IMR-90 (cell line): ENCODE results near the gene CELA2B. TPM values are rescaled to one million over a fixed set of nuclear protein-coding genes. Genes with fewer than 3 reads are reported as not detected.

Source experiments
- ATAC-seq: fragments of 200-7000 bp; cut with Tn5 transposase; 2 replicates; pipeline ENCODE4 v1.9.1; 2020; ENCODE audit warnings: low read depth, mild to moderate bottlenecking, moderate library complexity
- BruUV-seq: library from RNA; stranded (reverse); fragments of 400-500 nt; replicated peaks from 2 replicates; lab custom pipeline; 2021; lab: Mats Ljungman, UMichigan
- CTCF ChIA-PET: fragments of 300-600 bp; formaldehyde crosslinking; extraction: SDS; loops from one replicate; lab custom pipeline; 2021; ENCODE audit warnings: antibody characterized with exemption; lab: Yijun Ruan, JAX
- POLR2A ChIA-PET: fragments of 300-600 bp; sonication (Branson Sonifier 250); formaldehyde crosslinking; loops from one replicate; lab custom pipeline; 2022; ENCODE audit warnings: antibody characterized with exemption; ENCODE audit not compliant: unreplicated experiment; lab: Charles Lee
- DNase-seq: peaks from one replicate; pipeline ENCODE4 v3.0.0; 2013
- H2AFZ ChIP-seq: replicated peaks from 2 replicates; pipeline ENCODE3; 2013; ENCODE audit warnings: low read length, mild to moderate bottlenecking; ENCODE audit not compliant: poor library complexity
- H2AK5ac ChIP-seq: 2 replicates; pipeline ENCODE4 v1.6.1; 2013; ENCODE audit warnings: low read depth, low read length, inconsistent platforms
- H2AK9ac ChIP-seq: replicated peaks from 2 replicates; pipeline ENCODE3; 2013; ENCODE audit warnings: mild to moderate bottlenecking, low read depth, low read length, moderate library complexity; ENCODE audit not compliant: poor library complexity
- H2BK120ac ChIP-seq: 2 replicates; pipeline ENCODE4 v1.6.1; 2013; ENCODE audit warnings: low read depth, low read length, inconsistent platforms
- H2BK15ac ChIP-seq: 3 replicates; pipeline ENCODE4 v1.6.1; 2013; ENCODE audit warnings: low read depth, low read length, inconsistent platforms
- H2BK20ac ChIP-seq: 2 replicates; pipeline ENCODE4 v1.6.1; 2013; ENCODE audit warnings: low read depth, mild to moderate bottlenecking, inconsistent platforms, low read length, moderate library complexity
- H2BK5ac ChIP-seq: 2 replicates; pipeline ENCODE4 v1.6.1; 2013; ENCODE audit warnings: mild to moderate bottlenecking, low read depth, low read length, inconsistent platforms; ENCODE audit not compliant: poor library complexity, severe bottlenecking
- H3K14ac ChIP-seq: replicated peaks from 2 replicates; pipeline ENCODE4 v1.6.1; 2013; ENCODE audit warnings: low read depth, low read length, inconsistent platforms
- H3K18ac ChIP-seq: 2 replicates; pipeline ENCODE4 v1.6.1; 2013; ENCODE audit warnings: low read depth, low read length, control low read depth
- H3K23ac ChIP-seq: 2 replicates; pipeline ENCODE4 v1.6.1; 2013; ENCODE audit warnings: low read depth, low read length, inconsistent platforms
- H3K27ac ChIP-seq: 2 replicates; pipeline ENCODE4 v1.5.1; 2013; ENCODE audit warnings: mild to moderate bottlenecking, control low read depth, low read length; ENCODE audit not compliant: insufficient read depth
- H3K27me3 ChIP-seq: 2 replicates; pipeline ENCODE4 v1.6.1; 2013; ENCODE audit warnings: low read length; ENCODE audit not compliant: control insufficient read depth, insufficient read depth
- H3K36me3 ChIP-seq: 2 replicates; pipeline ENCODE4 v1.6.1; 2013; ENCODE audit warnings: low read length, mixed read lengths; ENCODE audit not compliant: control insufficient read depth, insufficient read depth
- H3K4ac ChIP-seq: 2 replicates; pipeline ENCODE4 v1.6.1; 2013; ENCODE audit warnings: low read depth, low read length, inconsistent platforms
- H3K4me1 ChIP-seq: 2 replicates; pipeline ENCODE4 v1.6.1; 2013; ENCODE audit warnings: low read length, mixed read lengths; ENCODE audit not compliant: control insufficient read depth, insufficient read depth
- H3K4me2 ChIP-seq: 2 replicates; pipeline ENCODE4 v1.6.1; 2013; ENCODE audit warnings: low read depth, mild to moderate bottlenecking, control low read depth, low read length, moderate library complexity
- H3K4me3 ChIP-seq: 2 replicates; pipeline ENCODE4 v1.5.1; 2013; ENCODE audit warnings: low read depth, mild to moderate bottlenecking, control low read depth, low read length, moderate library complexity; ENCODE audit not compliant: insufficient read depth
- H3K56ac ChIP-seq: 2 replicates; pipeline ENCODE4 v1.6.1; 2013; ENCODE audit warnings: low read length, inconsistent platforms; ENCODE audit not compliant: insufficient read depth; ENCODE audit errors: extremely low read depth
- H3K79me1 ChIP-seq, 2 experiments: 2 replicates each; pipeline ENCODE4 v1.6.1; 2013; ENCODE audit warnings: low read length in 2 of 2, inconsistent platforms in 1 of 2, low read depth in 1 of 2
- H3K9ac ChIP-seq: 2 replicates; pipeline ENCODE4 v1.6.1; 2013; ENCODE audit warnings: low read depth, low read length, control low read depth
- H3K9me1 ChIP-seq: 2 replicates; pipeline ENCODE4 v1.6.1; 2013; ENCODE audit warnings: low read length, inconsistent platforms; ENCODE audit not compliant: insufficient read depth
- H3K9me3 ChIP-seq: 2 replicates; pipeline ENCODE4 v1.6.1; 2013; ENCODE audit warnings: low read length; ENCODE audit not compliant: control insufficient read depth, insufficient read depth
- H4K20me1 ChIP-seq: 2 replicates; pipeline ENCODE4 v1.6.1; 2013; ENCODE audit warnings: low read length, inconsistent platforms; ENCODE audit not compliant: insufficient read depth
- H4K5ac ChIP-seq: 2 replicates; pipeline ENCODE4 v1.6.1; 2013; ENCODE audit warnings: mild to moderate bottlenecking, low read depth, low read length, control low read depth
- H4K8ac ChIP-seq, 2 experiments: 2 replicates each; pipeline ENCODE4 v1.6.1; 2013; ENCODE audit warnings: low read depth in 2 of 2, low read length in 2 of 2, control low read depth in 1 of 2, inconsistent platforms in 1 of 2
- H4K91ac ChIP-seq: 2 replicates; pipeline ENCODE4 v1.6.1; 2013; ENCODE audit warnings: low read depth, low read length, inconsistent platforms; ENCODE audit not compliant: insufficient read depth
- BHLHE40 ChIP-seq: fragments of 150-350 bp; IDR thresholded peaks from 2 replicates; pipeline ENCODE4 v1.6.1; 2016; ENCODE audit warnings: mild to moderate bottlenecking, low read depth, low read length
- CEBPB ChIP-seq: IDR thresholded peaks from 2 replicates; pipeline ENCODE4 v1.6.1; 2012; ENCODE audit warnings: low read depth, low read length, improper control_type of control experiment
- CHD1 ChIP-seq: IDR thresholded peaks from 2 replicates; pipeline ENCODE4 v1.6.1; 2012; ENCODE audit warnings: low read depth, low read length, improper control_type of control experiment
- FOS ChIP-seq: fragments of 150-350 bp; IDR thresholded peaks from 2 replicates; pipeline ENCODE4 v1.6.1; 2016; ENCODE audit warnings: low read depth, low read length
- MAFK ChIP-seq: IDR thresholded peaks from 2 replicates; pipeline ENCODE4 v1.6.1; 2012; ENCODE audit warnings: low read depth, low read length, improper control_type of control experiment
- MAZ ChIP-seq: IDR thresholded peaks from 2 replicates; pipeline ENCODE4 v1.6.1; 2012; ENCODE audit warnings: low read depth, mild to moderate bottlenecking, low read length, improper control_type of control experiment, moderate library complexity, borderline replicate concordance
- MXI1 ChIP-seq: IDR thresholded peaks from 2 replicates; pipeline ENCODE4 v1.6.1; 2012; ENCODE audit warnings: low read depth, mild to moderate bottlenecking, low read length, moderate library complexity, borderline replicate concordance
- NFE2L2 ChIP-seq: fragments of 150-350 bp; IDR thresholded peaks from 2 replicates; pipeline ENCODE4 v1.6.1; 2016; ENCODE audit warnings: low read depth, mild to moderate bottlenecking, low read length
- POLR2A ChIP-seq: IDR thresholded peaks from 2 replicates; pipeline ENCODE4 v1.6.1; 2012; ENCODE audit warnings: mild to moderate bottlenecking, low read depth, low read length
- RAD21 ChIP-seq: IDR thresholded peaks from 2 replicates; pipeline ENCODE4 v1.6.1; 2012; ENCODE audit warnings: low read length, improper control_type of control experiment
- RCOR1 ChIP-seq: IDR thresholded peaks from 2 replicates; pipeline ENCODE4 v1.6.1; 2012; ENCODE audit warnings: mild to moderate bottlenecking, low read length, improper control_type of control experiment; ENCODE audit not compliant: insufficient replicate concordance
- RFX5 ChIP-seq: IDR thresholded peaks from 2 replicates; pipeline ENCODE4 v1.8.0; 2012; ENCODE audit warnings: low read depth, mild to moderate bottlenecking, low read length, moderate library complexity
- SMC3 ChIP-seq: fragments of 150-350 bp; IDR thresholded peaks from 2 replicates; pipeline ENCODE4 v1.6.1; 2016; ENCODE audit warnings: low read depth, mild to moderate bottlenecking, antibody characterized with exemption, low read length, moderate library complexity
- WGBS, 2 experiments: methylation state at CpG; one replicate each; pipeline versions ENCODE4 v1.1.5 to v1.1.7; 2013; ENCODE audit warnings: missing lambda C conversion rate in 2 of 2; ENCODE audit not compliant: insufficient read length in 1 of 2; ENCODE audit errors: extremely low coverage in 2 of 2; 5-methylcytosine and 5-hydroxymethylcytosine counted together
- dilution Hi-C: fragments of 300-500 bp; cut with HindIII; formaldehyde crosslinking; loops from one replicate; pipeline ENCODE4 v1.14.3; 2018; ENCODE audit warnings: low sequenced_read_pairs; ENCODE audit not compliant: unreplicated experiment
- in situ Hi-C: fragments of 300-500 bp; cut with MboI; formaldehyde crosslinking; loops from 3 replicates; pipeline ENCODE4 v1.14.3; 2019; ENCODE audit warnings: low sequenced_read_pairs, inconsistent platforms, mixed read lengths
- intact Hi-C: fragments of 100-400 bp; cut with micrococcal nuclease; formaldehyde crosslinking; loops from 2 replicates; pipeline ENCODE4 v1.10.0; 2022
- polyA plus RNA-seq, 3 experiments: library from polyadenylated mRNA; depleted of rRNA; stranded (reverse); fragments of >200 nt; gene quantifications; 2 replicates each; pipeline ENCODE4 v1.2.3, GENCODE V29; 2012; ENCODE audit warnings: low replicate concordance in 1 of 3
- total RNA-seq: library from RNA; depleted of rRNA; stranded (reverse); fragments of >200 nt; gene quantifications from 2 replicates; pipeline ENCODE4 v1.2.3, GENCODE V29; 2012
- TF ChIP-seq, protein P1 (sequence below): conservative IDR thresholded peaks from 2 replicates; pipeline ENCODE4 v1.5.1; 2012; ENCODE audit warnings: mild to moderate bottlenecking, low read depth, low read length, improper control_type of control experiment
- TF ChIP-seq, protein P2 (sequence below): fragments of 150-350 bp; IDR thresholded peaks from 2 replicates; pipeline ENCODE4 v1.6.1; 2016; ENCODE audit warnings: low read depth, mild to moderate bottlenecking, low read length, moderate library complexity, borderline replicate concordance
- TF ChIP-seq, protein P3 (sequence below): fragments of 150-350 bp; IDR thresholded peaks from 2 replicates; pipeline ENCODE4 v1.6.1; 2017; ENCODE audit warnings: mild to moderate bottlenecking, antibody characterized with exemption, low read length, low read depth

The CELA2B gene
- total and polyA plus RNA-seq, 2 of the 4 experiments (the other 2 are of a cell fraction): not detected

DNA sequence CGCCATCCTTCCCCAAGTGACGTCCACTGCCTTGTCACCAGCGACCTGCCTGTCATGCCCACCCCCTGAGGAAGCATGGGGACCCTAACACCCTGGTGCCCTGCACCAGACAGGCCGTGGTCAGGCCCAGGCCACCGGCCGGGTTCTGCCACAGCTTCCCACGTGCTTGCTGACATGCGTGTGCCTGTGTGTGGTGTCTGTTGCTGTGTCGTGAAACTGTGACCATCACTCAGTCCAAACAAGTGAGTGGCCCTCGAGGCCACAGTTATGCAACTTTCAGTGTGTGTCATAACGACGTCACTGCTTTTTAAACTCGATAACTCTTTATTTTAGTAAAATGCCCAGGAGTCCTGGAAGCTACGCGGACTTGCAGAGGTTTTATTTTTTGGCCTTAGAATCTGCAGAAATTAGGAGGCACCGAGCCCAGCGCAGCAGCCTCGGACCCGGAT is 46.2 kb upstream of the CELA2B start:
- Histone ChIP-seq H3K27me3 (no peaks in the 10 kb centered on the region), H2AK9ac (peak overlapping the region; percentile 60), H3K23ac (no peak overlapping the region), H3K27ac (no peak overlapping the region), H4K5ac (no peak overlapping the region), H4K91ac (no peak overlapping the region), H4K8ac (no peak overlapping the region), H2BK20ac (no peak overlapping the region), H2BK15ac (no peak overlapping the region), H3K9me3 (no peaks in the 10 kb centered on the region), H2BK5ac (peak overlapping the region; percentile 29), H3K18ac (no peak overlapping the region), H3K9me1 (peaks cover 14% of the 10 kb centered on the region), H2AFZ (peak overlapping the region; percentile 23), H3K14ac (no peak overlapping the region), H3K9ac (no peak overlapping the region), H3K36me3 (peaks cover 7% of the 10 kb centered on the region), H4K20me1 (peaks cover 7% of the 10 kb centered on the region), H2BK120ac (no peak overlapping the region), H2AK5ac (peak overlapping the region; percentile 0), H3K79me1 (peaks cover 2 to 20% of the 10 kb centered on the region in 2 experiments; a peak in 1 of 4 replicates), H3K56ac (no peak overlapping the region), H3K4me1 (peaks cover 28% of the 10 kb centered on the region), H3K4me2 (no peak overlapping the region), H3K4ac (peak overlapping the region; percentile 32; the same call in 1 of the 2 replicates), H3K4me3 (no peak overlapping the region)
- no TSS peak for BruUV-seq
- in situ Hi-C loops (loop anchor here (5.0 to 10.0 kb wide), 2 partner anchors 102 to 275 kb away; partner anchors contain the start of gene TMEM51), intact Hi-C loops (loop anchor here (2.0 kb wide), 2 partner anchors 157 to 277 kb away; partner anchors contain the start of gene TMEM51), dilution Hi-C loops (no loop called here)
- no peak for TF ChIP-seq RFX5
- no peak for TF ChIP-seq CHD1
- TF ChIP-seq, protein P1, sequence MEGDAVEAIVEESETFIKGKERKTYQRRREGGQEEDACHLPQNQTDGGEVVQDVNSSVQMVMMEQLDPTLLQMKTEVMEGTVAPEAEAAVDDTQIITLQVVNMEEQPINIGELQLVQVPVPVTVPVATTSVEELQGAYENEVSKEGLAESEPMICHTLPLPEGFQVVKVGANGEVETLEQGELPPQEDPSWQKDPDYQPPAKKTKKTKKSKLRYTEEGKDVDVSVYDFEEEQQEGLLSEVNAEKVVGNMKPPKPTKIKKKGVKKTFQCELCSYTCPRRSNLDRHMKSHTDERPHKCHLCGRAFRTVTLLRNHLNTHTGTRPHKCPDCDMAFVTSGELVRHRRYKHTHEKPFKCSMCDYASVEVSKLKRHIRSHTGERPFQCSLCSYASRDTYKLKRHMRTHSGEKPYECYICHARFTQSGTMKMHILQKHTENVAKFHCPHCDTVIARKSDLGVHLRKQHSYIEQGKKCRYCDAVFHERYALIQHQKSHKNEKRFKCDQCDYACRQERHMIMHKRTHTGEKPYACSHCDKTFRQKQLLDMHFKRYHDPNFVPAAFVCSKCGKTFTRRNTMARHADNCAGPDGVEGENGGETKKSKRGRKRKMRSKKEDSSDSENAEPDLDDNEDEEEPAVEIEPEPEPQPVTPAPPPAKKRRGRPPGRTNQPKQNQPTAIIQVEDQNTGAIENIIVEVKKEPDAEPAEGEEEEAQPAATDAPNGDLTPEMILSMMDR: no peak
- 0 out of 2 replicates have a peak, but pooled peaks have one; percentile 23 for TF ChIP-seq MXI1
- TF ChIP-seq CEBPB: peak; percentile 97
- TF ChIP-seq MAFK: no peak
- TF ChIP-seq, protein P2, sequence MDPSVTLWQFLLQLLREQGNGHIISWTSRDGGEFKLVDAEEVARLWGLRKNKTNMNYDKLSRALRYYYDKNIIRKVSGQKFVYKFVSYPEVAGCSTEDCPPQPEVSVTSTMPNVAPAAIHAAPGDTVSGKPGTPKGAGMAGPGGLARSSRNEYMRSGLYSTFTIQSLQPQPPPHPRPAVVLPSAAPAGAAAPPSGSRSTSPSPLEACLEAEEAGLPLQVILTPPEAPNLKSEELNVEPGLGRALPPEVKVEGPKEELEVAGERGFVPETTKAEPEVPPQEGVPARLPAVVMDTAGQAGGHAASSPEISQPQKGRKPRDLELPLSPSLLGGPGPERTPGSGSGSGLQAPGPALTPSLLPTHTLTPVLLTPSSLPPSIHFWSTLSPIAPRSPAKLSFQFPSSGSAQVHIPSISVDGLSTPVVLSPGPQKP: no peak
- no peak for TF ChIP-seq RAD21
- TF ChIP-seq BHLHE40: peak; percentile 71
- no peak for TF ChIP-seq SMC3
- no peak for TF ChIP-seq POLR2A
- TF ChIP-seq MAZ: no peak
- peak; percentile 43 for TF ChIP-seq FOS
- TF ChIP-seq NFE2L2: 0 out of 2 replicates have a peak, but pooled peaks have one; percentile 24
- TF ChIP-seq RCOR1: no peak
- TF ChIP-seq, protein P3, sequence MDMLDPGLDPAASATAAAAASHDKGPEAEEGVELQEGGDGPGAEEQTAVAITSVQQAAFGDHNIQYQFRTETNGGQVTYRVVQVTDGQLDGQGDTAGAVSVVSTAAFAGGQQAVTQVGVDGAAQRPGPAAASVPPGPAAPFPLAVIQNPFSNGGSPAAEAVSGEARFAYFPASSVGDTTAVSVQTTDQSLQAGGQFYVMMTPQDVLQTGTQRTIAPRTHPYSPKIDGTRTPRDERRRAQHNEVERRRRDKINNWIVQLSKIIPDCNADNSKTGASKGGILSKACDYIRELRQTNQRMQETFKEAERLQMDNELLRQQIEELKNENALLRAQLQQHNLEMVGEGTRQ: peak; percentile 32; the same call in 1 of the 2 replicates
- ChIA-PET POLR2A (no interaction called here), CTCF (no interaction called here)
- ATAC-seq (no peak), DNase-seq (peak; percentile 87)
- WGBS, 2 experiments: 40% methylated on average over 2 of the region's 19 CpGs; no CpG with 5 or more reads in 1 of the 2 experiments
